Measurements from ENCODE around the gene LTA4H. TPM values are rescaled to one million over a fixed set of nuclear protein-coding genes. Genes with fewer than 3 reads are reported as not detected.
"Not testable (repeated sequence)": the region's sequence is repeated elsewhere in the genome, so short reads cannot be mapped to it uniquely, and the experiment has no call there.

LTA4H gene
- polyA plus RNA-seq, 4 donors = 74.6 to 195 (median 86.4) TPM

- Histone ChIP-seq H3K36me3 (ENCODE audit: control insufficient read depth in 3 of 3, insufficient read depth in 2 of 3, low read depth in 1 of 3, low read length in 3 of 3) (no peaks in the 10 kb centered on the region), H3K4me3 (ENCODE audit: low read depth in 1 of 3, low read length in 3 of 3) (no peak overlapping the region), H3K27me3 (ENCODE audit: control insufficient read depth in 3 of 3, insufficient read depth in 3 of 3, low read length in 3 of 3) (no peaks in the 10 kb centered on the region), H3K4me1 (ENCODE audit: control insufficient read depth in 3 of 3, insufficient read depth in 2 of 3, low read depth in 1 of 3, low read length in 2 of 3) (no peaks in the 10 kb centered on the region), H3K27ac (ENCODE audit: low read depth in 1 of 3, low read length in 2 of 3) (no peak overlapping the region), H3K9me3 (ENCODE audit: control insufficient read depth in 2 of 2, insufficient read depth in 1 of 2, low read depth in 1 of 2, low read length in 1 of 2) (no peaks in the 10 kb centered on the region)
- DNase-seq (no peak), FAIRE-seq (no peak)
- WGBS, 3 donors = 76 to 84% (median 80%) methylated on average over 2 of the region's 2 CpGs
Observed at GRCh38 chr12:96075560-96075959, 40.2 kb upstream of the LTA4H start.

- Histone ChIP-seq H3K4me3 (ENCODE audit: low read depth in 1 of 3, low read length in 3 of 3) (no peak overlapping the region), H3K27me3 (ENCODE audit: control insufficient read depth in 3 of 3, insufficient read depth in 3 of 3, low read length in 3 of 3) (no peaks in the 10 kb centered on the region), H3K27ac (ENCODE audit: low read depth in 1 of 3, low read length in 2 of 3) (no peak overlapping the region), H3K9me3 (ENCODE audit: control insufficient read depth in 2 of 2, insufficient read depth in 1 of 2, low read depth in 1 of 2, low read length in 1 of 2) (peaks cover 0 to 3% of the 10 kb centered on the region in 2 donors), H3K4me1 (ENCODE audit: control insufficient read depth in 3 of 3, insufficient read depth in 2 of 3, low read depth in 1 of 3, low read length in 2 of 3) (no peaks in the 10 kb centered on the region), H3K36me3 (ENCODE audit: control insufficient read depth in 3 of 3, insufficient read depth in 2 of 3, low read depth in 1 of 3, low read length in 3 of 3) (no peaks in the 10 kb centered on the region)
- 63 to 67% (median 66%) methylated on average over 7 of the region's 7 CpGs for WGBS, 3 donors
- DNase-seq (peak in 1 of 2 donors; percentile 41), FAIRE-seq (no peak)
Observed at GRCh38 chr12:96073346-96074330, 38.3 kb upstream of the LTA4H start.

GRCh38 chr12:96070670-96071279, 35.4 kb upstream of the LTA4H start:
- Histone ChIP-seq H3K4me3 (ENCODE audit: low read depth in 1 of 3, low read length in 3 of 3) (no peak overlapping the region), H3K27ac (ENCODE audit: low read depth in 1 of 3, low read length in 2 of 3) (no peak overlapping the region), H3K36me3 (ENCODE audit: control insufficient read depth in 3 of 3, insufficient read depth in 2 of 3, low read depth in 1 of 3, low read length in 3 of 3) (no peaks in the 10 kb centered on the region), H3K9me3 (ENCODE audit: control insufficient read depth in 2 of 2, insufficient read depth in 1 of 2, low read depth in 1 of 2, low read length in 1 of 2) (peaks cover 0 to 3% of the 10 kb centered on the region in 2 donors), H3K4me1 (ENCODE audit: control insufficient read depth in 3 of 3, insufficient read depth in 2 of 3, low read depth in 1 of 3, low read length in 2 of 3) (no peaks in the 10 kb centered on the region), H3K27me3 (ENCODE audit: control insufficient read depth in 3 of 3, insufficient read depth in 3 of 3, low read length in 3 of 3) (no peaks in the 10 kb centered on the region)
- FAIRE-seq = no peak
- WGBS, 3 donors = 56% methylated on average over 7 of the region's 7 CpGs
- no peak for DNase-seq

GRCh38 chr12:96069511-96070231, 34.3 kb upstream of the LTA4H start:
- WGBS, 3 donors = 84 to 89% (median 86%) methylated on average over 7 of the region's 7 CpGs
- Histone ChIP-seq H3K4me1 (ENCODE audit: control insufficient read depth in 3 of 3, insufficient read depth in 2 of 3, low read depth in 1 of 3, low read length in 2 of 3) (no peaks in the 10 kb centered on the region), H3K4me3 (ENCODE audit: low read depth in 1 of 3, low read length in 3 of 3) (no peak overlapping the region), H3K27ac (ENCODE audit: low read depth in 1 of 3, low read length in 2 of 3) (no peak overlapping the region), H3K27me3 (ENCODE audit: control insufficient read depth in 3 of 3, insufficient read depth in 3 of 3, low read length in 3 of 3) (no peaks in the 10 kb centered on the region), H3K36me3 (ENCODE audit: control insufficient read depth in 3 of 3, insufficient read depth in 2 of 3, low read depth in 1 of 3, low read length in 3 of 3) (no peaks in the 10 kb centered on the region), H3K9me3 (ENCODE audit: control insufficient read depth in 2 of 2, insufficient read depth in 1 of 2, low read depth in 1 of 2, low read length in 1 of 2) (peaks cover 0 to 3% of the 10 kb centered on the region in 2 donors)
- FAIRE-seq (no peak), DNase-seq (no peak)

GRCh38 chr12:96068636-96069035, 33.2 kb upstream of the LTA4H start:
- H3K9me3 ChIP-seq (ENCODE audit: control insufficient read depth in 2 of 2, insufficient read depth in 1 of 2, low read depth in 1 of 2, low read length in 1 of 2) = peaks cover 0 to 3% of the 10 kb centered on the region in 2 donors
- WGBS, 3 donors = 82 to 87% (median 84%) methylated on average over 2 of the region's 2 CpGs
- H3K4me3 ChIP-seq (ENCODE audit: low read depth in 1 of 3, low read length in 3 of 3) = no peak overlapping the region
- H3K36me3 ChIP-seq (ENCODE audit: control insufficient read depth in 3 of 3, insufficient read depth in 2 of 3, low read depth in 1 of 3, low read length in 3 of 3) = no peaks in the 10 kb centered on the region
- DNase-seq (no peak), FAIRE-seq (no peak)
- no peaks in the 10 kb centered on the region for H3K4me1 ChIP-seq (ENCODE audit: control insufficient read depth in 3 of 3, insufficient read depth in 2 of 3, low read depth in 1 of 3, low read length in 2 of 3)
- no peak overlapping the region for H3K27ac ChIP-seq (ENCODE audit: low read depth in 1 of 3, low read length in 2 of 3)
- H3K27me3 ChIP-seq (ENCODE audit: control insufficient read depth in 3 of 3, insufficient read depth in 3 of 3, low read length in 3 of 3) = no peaks in the 10 kb centered on the region

GRCh38 chr12:96068111-96068510, 32.7 kb upstream of the LTA4H start:
- WGBS, 3 donors = 86 to 95% (median 87%) methylated on average over 5 of the region's 5 CpGs
- H3K36me3 ChIP-seq (ENCODE audit: control insufficient read depth in 3 of 3, insufficient read depth in 2 of 3, low read depth in 1 of 3, low read length in 3 of 3) = no peaks in the 10 kb centered on the region
- no peak overlapping the region for H3K4me3 ChIP-seq (ENCODE audit: low read depth in 1 of 3, low read length in 3 of 3)
- H3K4me1 ChIP-seq (ENCODE audit: control insufficient read depth in 3 of 3, insufficient read depth in 2 of 3, low read depth in 1 of 3, low read length in 2 of 3) = no peaks in the 10 kb centered on the region
- DNase-seq (no peak), FAIRE-seq (no peak)
- H3K27me3 ChIP-seq (ENCODE audit: control insufficient read depth in 3 of 3, insufficient read depth in 3 of 3, low read length in 3 of 3) = no peaks in the 10 kb centered on the region
- no peak overlapping the region for H3K27ac ChIP-seq (ENCODE audit: low read depth in 1 of 3, low read length in 2 of 3)
- H3K9me3 ChIP-seq (ENCODE audit: control insufficient read depth in 2 of 2, insufficient read depth in 1 of 2, low read depth in 1 of 2, low read length in 1 of 2) = peaks cover 0 to 3% of the 10 kb centered on the region in 2 donors

GRCh38 chr12:96065776-96066175, 30.4 kb upstream of the LTA4H start:
- H3K4me3 ChIP-seq (ENCODE audit: low read depth in 1 of 3, low read length in 3 of 3); DNase-seq; H3K36me3 ChIP-seq (ENCODE audit: control insufficient read depth in 3 of 3, insufficient read depth in 2 of 3, low read depth in 1 of 3, low read length in 3 of 3); H3K9me3 ChIP-seq (ENCODE audit: control insufficient read depth in 2 of 2, insufficient read depth in 1 of 2, low read depth in 1 of 2, low read length in 1 of 2); H3K4me1 ChIP-seq (ENCODE audit: control insufficient read depth in 3 of 3, insufficient read depth in 2 of 3, low read depth in 1 of 3, low read length in 2 of 3); H3K27ac ChIP-seq (ENCODE audit: low read depth in 1 of 3, low read length in 2 of 3); H3K27me3 ChIP-seq (ENCODE audit: control insufficient read depth in 3 of 3, insufficient read depth in 3 of 3, low read length in 3 of 3); FAIRE-seq: not testable (repeated sequence)
- 95 to 100% (median 96%) methylated on average over 3 of the region's 3 CpGs for WGBS, 3 donors

- DNase-seq = no peak
- Histone ChIP-seq H3K27me3 (ENCODE audit: control insufficient read depth in 3 of 3, insufficient read depth in 3 of 3, low read length in 3 of 3) (no peaks in the 10 kb centered on the region), H3K4me1 (ENCODE audit: control insufficient read depth in 3 of 3, insufficient read depth in 2 of 3, low read depth in 1 of 3, low read length in 2 of 3) (no peaks in the 10 kb centered on the region), H3K9me3 (ENCODE audit: control insufficient read depth in 2 of 2, insufficient read depth in 1 of 2, low read depth in 1 of 2, low read length in 1 of 2) (peaks cover 0 to 2% of the 10 kb centered on the region in 2 donors), H3K27ac (ENCODE audit: low read depth in 1 of 3, low read length in 2 of 3) (no peak overlapping the region), H3K4me3 (ENCODE audit: low read depth in 1 of 3, low read length in 3 of 3) (no peak overlapping the region), H3K36me3 (ENCODE audit: control insufficient read depth in 3 of 3, insufficient read depth in 2 of 3, low read depth in 1 of 3, low read length in 3 of 3) (no peaks in the 10 kb centered on the region)
- FAIRE-seq = no peak
- WGBS, 3 donors = 82 to 91% (median 88%) methylated on average over 5 of the region's 5 CpGs
Observed at GRCh38 chr12:96064966-96065365, 29.6 kb upstream of the LTA4H start.
